GM12878 (cell line): Measurements from ENCODE around the gene ZNF134. TPM values are rescaled to one million over a fixed set of nuclear protein-coding genes. Genes with fewer than 3 reads are reported as not detected.

Experiments
- ATAC-seq: fragments of 200-7000 bp; cut with Tn5 transposase; 3 replicates; pipeline ENCODE4 v1.9.1; 2020; ENCODE audit warnings: mild to moderate bottlenecking, moderate library complexity
- BruUV-seq: library from RNA; stranded (reverse); fragments of 400-500 nt; replicated peaks from 2 replicates; lab custom pipeline; 2021; lab: Mats Ljungman, UMichigan
- CTCF ChIA-PET: fragments of 300-600 bp; sonication (Branson Sonifier 250); formaldehyde crosslinking; extraction: SDS; loops from one replicate; lab custom pipeline; 2021; ENCODE audit warnings: inconsistent platforms; lab: Yijun Ruan, JAX
- POLR2A ChIA-PET: fragments of 350-600 bp; formaldehyde crosslinking; extraction: SDS; loops from one replicate; lab custom pipeline; 2021; ENCODE audit warnings: inconsistent platforms; lab: Charles Lee
- RAD21 ChIA-PET: fragments of 300-600 bp; sonication (Branson Sonifier 250); formaldehyde crosslinking; loops from one replicate; lab custom pipeline; 2023; ENCODE audit warnings: antibody characterized with exemption; ENCODE audit not compliant: unreplicated experiment; lab: Charles Lee
- SMC1A ChIA-PET: fragments of 300-600 bp; sonication (Branson Sonifier 250); formaldehyde crosslinking; loops from one replicate; lab custom pipeline; 2023; ENCODE audit not compliant: unreplicated experiment, uncharacterized antibody; lab: Charles Lee
- DNase-seq: peaks from one replicate; pipeline ENCODE4 v3.0.0-alpha.2; 2011; ENCODE audit warnings: low read depth, low spot score
- FAIRE-seq: peaks from 3 replicates; lab custom pipeline; 2011; peaks lifted over from hg19 to GRCh38; lab: Jason Lieb, UNC
- H2AFZ ChIP-seq: 2 replicates; pipeline ENCODE4 v1.6.0; 2011; ENCODE audit warnings: low read depth, low read length, control low read depth; ENCODE audit not compliant: control insufficient read depth
- H3K27ac ChIP-seq: 2 replicates; pipeline ENCODE4 v1.5.1; 2011; ENCODE audit warnings: control low read depth; ENCODE audit not compliant: control insufficient read depth, insufficient read depth
- H3K27me3 ChIP-seq, 2 experiments: replicated peaks in 1 of 2; 2 replicates each; pipeline versions ENCODE4 v1.6.0 to v1.6.1; 2011; ENCODE audit warnings: low read length in 1 of 2; ENCODE audit not compliant: control insufficient read depth in 2 of 2, insufficient read depth in 2 of 2
- H3K36me3 ChIP-seq, 2 experiments: 2 replicates each; pipeline ENCODE4 v1.5.1; 2011; ENCODE audit warnings: low read length in 1 of 2; ENCODE audit not compliant: control insufficient read depth in 2 of 2, insufficient read depth in 2 of 2
- H3K4me1 ChIP-seq: 2 replicates; pipeline ENCODE4 v1.6.1; 2011; ENCODE audit warnings: mild to moderate bottlenecking, low read length, moderate library complexity, mixed read lengths; ENCODE audit not compliant: control insufficient read depth, insufficient read depth
- H3K4me2 ChIP-seq: 2 replicates; pipeline ENCODE4 v1.6.0; 2011; ENCODE audit warnings: control low read depth; ENCODE audit not compliant: control insufficient read depth, insufficient read depth
- H3K4me3 ChIP-seq: fragments of 200-600 bp; sonication (generic); 2 replicates; pipeline ENCODE4 v1.5.1; 2016
- H3K79me2 ChIP-seq: 2 replicates; pipeline ENCODE4 v1.6.0; 2011; ENCODE audit warnings: low read length; ENCODE audit not compliant: control insufficient read depth, insufficient read depth
- H3K9ac ChIP-seq: 2 replicates; pipeline ENCODE4 v1.8.0; 2011; ENCODE audit warnings: low read length, control low read depth, mixed read lengths; ENCODE audit not compliant: control insufficient read depth, insufficient read depth
- H3K9me3 ChIP-seq: replicated peaks from 3 replicates; pipeline ENCODE4 v1.5.1; 2011; ENCODE audit warnings: mild to moderate bottlenecking, low read length; ENCODE audit not compliant: control insufficient read depth, insufficient read depth
- H4K20me1 ChIP-seq: 2 replicates; pipeline ENCODE4 v1.6.0; 2011; ENCODE audit not compliant: control insufficient read depth, insufficient read depth
- ATF7 ChIP-seq: fragments of 450-650 bp; IDR thresholded peaks from 2 replicates; pipeline ENCODE4 v1.6.1; 2016; ENCODE audit warnings: low read depth, mild to moderate bottlenecking
- BRCA1 ChIP-seq: IDR thresholded peaks from 2 replicates; pipeline ENCODE4 v1.6.1; 2011; ENCODE audit warnings: low read depth, low read length, improper control_type of control experiment
- CHD1 ChIP-seq: IDR thresholded peaks from 2 replicates; pipeline ENCODE4 v1.6.1; 2012; ENCODE audit warnings: low read depth, low read length, improper control_type of control experiment
- CREB1 ChIP-seq: IDR thresholded peaks from 2 replicates; pipeline ENCODE4 v1.6.1; 2012; ENCODE audit warnings: low read depth, mild to moderate bottlenecking, inconsistent platforms
- HCFC1 ChIP-seq: fragments of 150-350 bp; IDR thresholded peaks from 2 replicates; pipeline ENCODE4 v1.6.1; 2014; ENCODE audit warnings: low read length
- MEF2A ChIP-seq: IDR thresholded peaks from 2 replicates; pipeline ENCODE4 v1.6.1; 2011; ENCODE audit warnings: low read depth, mild to moderate bottlenecking, low read length, moderate library complexity; ENCODE audit not compliant: insufficient read depth
- MXI1 ChIP-seq: fragments of 150-350 bp; IDR thresholded peaks from 2 replicates; pipeline ENCODE4 v1.6.1; 2011; ENCODE audit warnings: low read depth, mild to moderate bottlenecking, inconsistent platforms, low read length, improper control_type of control experiment
- NR2F1 ChIP-seq: fragments of 450-650 bp; conservative IDR thresholded peaks from 2 replicates; pipeline ENCODE4 v1.6.1; 2017; ENCODE audit warnings: mild to moderate bottlenecking
- PAX8 ChIP-seq: fragments of 450-650 bp; IDR thresholded peaks from 2 replicates; pipeline ENCODE4 v1.6.1; 2017; ENCODE audit warnings: mild to moderate bottlenecking, moderate library complexity
- POLR2A ChIP-seq: IDR thresholded peaks from 2 replicates; pipeline ENCODE4 v1.6.1; 2011; ENCODE audit warnings: low read depth, mild to moderate bottlenecking, low read length
- RBBP5 ChIP-seq: fragments of 200-600 bp; sonication (generic); conservative IDR thresholded peaks from 2 replicates; pipeline ENCODE4 v1.6.1; 2016
- SREBF1 ChIP-seq: IDR thresholded peaks from 2 replicates; pipeline ENCODE4 v1.6.1; 2012; ENCODE audit warnings: mild to moderate bottlenecking, low read length
- TCF12 ChIP-seq: IDR thresholded peaks from 2 replicates; pipeline ENCODE4 v1.6.1; 2011; ENCODE audit warnings: low read depth, mild to moderate bottlenecking, low read length
- YBX1 ChIP-seq: fragments of 450-650 bp; IDR thresholded peaks from 2 replicates; pipeline ENCODE4 v1.6.1; 2016; ENCODE audit warnings: antibody characterized with exemption
- ZNF274 ChIP-seq: IDR thresholded peaks from one replicate; pipeline ENCODE4 v1.8.0; 2011; ENCODE audit not compliant: insufficient read length, insufficient read depth
- WGBS: methylation state at CpG from one replicate; pipeline ENCODE4 v1.1.6; 2016; ENCODE audit warnings: low lambda C conversion rate; ENCODE audit not compliant: insufficient replicate concordance, insufficient coverage; ENCODE audit errors: missing lambda C conversion rate; 5-methylcytosine and 5-hydroxymethylcytosine counted together
- in situ Hi-C: fragments of 300-500 bp; cut with MboI; formaldehyde crosslinking; loops from 9 replicates; pipeline ENCODE4 v1.14.3; 2018; ENCODE audit warnings: mixed read lengths
- intact Hi-C: fragments of 100-400 bp; cut with micrococcal nuclease; formaldehyde crosslinking; loops from one replicate; pipeline ENCODE4 v1.14.2; 2022; ENCODE audit not compliant: unreplicated experiment
- polyA plus RNA-seq, 11 experiments: library from polyadenylated mRNA; depleted of rRNA in 4 of 11; unstranded in 6 of 11; stranded (reverse) in 5 of 11; fragments of >200 nt; fragmentation: Nextera tagmentation in 4 of 11; fragmentation: Illumina TruSeq in 1 of 11; extraction: Ambion mirVana in 4 of 11; extraction: Trizol in 1 of 11; gene quantifications; 1 replicate in 1 of 11; 2 replicates in 10 of 11; pipeline versions ENCODE4 v1.2.1 to v1.2.3, GENCODE V29; 2011 to 2016; ENCODE audit warnings: inconsistent platforms in 2 of 11, missing spikeins in 2 of 11, low read depth in 1 of 11
- total RNA-seq, 4 experiments: library from RNA; depleted of rRNA in 3 of 4; stranded (reverse); fragments of >200 nt in 3 of 4; fragmentation: Illumina TruSeq in 1 of 4; extraction: Trizol in 1 of 4; gene quantifications; 2 replicates each; pipeline versions ENCODE4 v1.2.1 to v1.2.3, GENCODE V29; 2013 to 2021
- TF ChIP-seq, protein P1 (sequence below): fragments of 450-650 bp; IDR thresholded peaks from 2 replicates; pipeline ENCODE4 v1.6.1; 2017; ENCODE audit warnings: borderline replicate concordance
- TF ChIP-seq, protein P2 (sequence below): fragments of 450-650 bp; conservative IDR thresholded peaks from 2 replicates; pipeline ENCODE4 v1.6.1; 2017; ENCODE audit warnings: mild to moderate bottlenecking, moderate library complexity
- TF ChIP-seq, protein P3 (sequence below): IDR thresholded peaks from 2 replicates; pipeline ENCODE4 v1.6.1; 2011; ENCODE audit warnings: low read depth, low read length, improper control_type of control experiment, borderline replicate concordance

Gene ZNF134
- total and polyA plus RNA-seq, 10 of the 15 experiments (the other 5 are each of a cell fraction or from before 2014, with no cell fraction given) = 1.6 to 17.6 (median 9.7) TPM

DNA sequence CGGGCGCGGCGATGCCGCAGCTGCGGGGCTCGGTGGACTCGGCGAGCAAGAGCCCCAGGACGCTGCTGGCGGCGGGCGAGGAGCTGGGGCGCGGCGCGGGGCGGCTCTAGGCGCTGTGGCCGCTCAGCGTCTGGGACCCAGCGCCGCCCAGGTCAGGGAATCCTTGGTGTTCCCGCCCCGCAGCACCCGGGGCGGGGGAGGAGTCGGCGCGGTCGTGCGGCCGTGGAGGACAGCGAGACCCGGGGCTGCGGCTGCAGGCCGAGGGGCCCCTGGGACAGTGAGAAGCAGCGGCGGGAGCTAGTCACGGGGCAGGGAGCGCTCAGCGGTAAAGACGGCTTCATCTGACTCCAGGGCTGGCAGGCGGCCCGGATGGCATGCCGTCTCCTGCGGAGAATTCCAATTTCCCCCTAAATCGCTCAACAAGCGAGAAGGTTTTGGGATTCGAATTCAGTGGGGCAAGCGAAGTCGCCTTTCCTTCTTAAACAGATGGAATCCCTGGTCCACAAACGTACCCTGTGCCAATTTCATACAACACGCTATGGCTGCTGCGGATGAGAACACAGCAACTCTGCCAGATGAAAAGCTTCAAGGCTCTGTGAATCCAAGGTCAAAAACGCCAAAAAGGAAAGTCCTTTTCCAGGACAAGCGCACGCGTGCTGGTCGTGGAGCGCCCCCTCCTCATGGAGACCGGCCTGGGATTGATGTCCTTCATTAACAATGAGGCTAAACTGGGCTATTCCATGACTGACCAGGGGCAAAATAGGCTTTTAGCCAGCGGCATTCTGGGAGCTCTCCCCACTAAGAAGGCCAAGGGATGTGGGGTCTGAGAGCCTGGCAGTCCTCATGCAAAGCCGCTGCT lies 50.5 kb downstream of the ZNF134 start:
- no peak for DNase-seq
- no peak overlapping the region for H3K9ac ChIP-seq
- H2AFZ ChIP-seq = no peak overlapping the region
- in situ Hi-C loops = no loop called here
- no peak overlapping the region for H3K4me3 ChIP-seq
- ATAC-seq = no peak
- H3K9me3 ChIP-seq = no peaks in the 10 kb centered on the region; the same call in 2 of the 3 replicates
- 48% methylated on average over 43 of the region's 64 CpGs for WGBS
- ChIA-PET CTCF (no interaction called here), POLR2A (no interaction called here), SMC1A (no interaction called here), RAD21 (no interaction called here)
- H3K27me3 ChIP-seq = no peaks in the 10 kb centered on the region; a peak in 1 of 4 replicates
- no peaks in the 10 kb centered on the region for H3K36me3 ChIP-seq
- no TSS peak for BruUV-seq
- no peak overlapping the region for H3K27ac ChIP-seq
- no peaks in the 10 kb centered on the region for H3K79me2 ChIP-seq
- FAIRE-seq = no peak
- no peaks in the 10 kb centered on the region for H4K20me1 ChIP-seq
- intact Hi-C loops = no loop called here
- no peaks in the 10 kb centered on the region for H3K4me1 ChIP-seq
- 0 out of 2 replicates have a peak overlapping the region, but pooled peaks have one; percentile 13 for H3K4me2 ChIP-seq
- TF ChIP-seq YBX1 (no peak), MXI1 (no peak), TCF12 (no peak), ATF7 (no peak), SREBF1 (no peak), ZNF274 (no peak), CHD1 (no peak), NR2F1 (no peak), CREB1 (no peak), HCFC1 (no peak), POLR2A (no peak), MEF2A (no peak), RBBP5 (no peak), BRCA1 (no peak), PAX8 (no peak)
- TF ChIP-seq, protein P1, sequence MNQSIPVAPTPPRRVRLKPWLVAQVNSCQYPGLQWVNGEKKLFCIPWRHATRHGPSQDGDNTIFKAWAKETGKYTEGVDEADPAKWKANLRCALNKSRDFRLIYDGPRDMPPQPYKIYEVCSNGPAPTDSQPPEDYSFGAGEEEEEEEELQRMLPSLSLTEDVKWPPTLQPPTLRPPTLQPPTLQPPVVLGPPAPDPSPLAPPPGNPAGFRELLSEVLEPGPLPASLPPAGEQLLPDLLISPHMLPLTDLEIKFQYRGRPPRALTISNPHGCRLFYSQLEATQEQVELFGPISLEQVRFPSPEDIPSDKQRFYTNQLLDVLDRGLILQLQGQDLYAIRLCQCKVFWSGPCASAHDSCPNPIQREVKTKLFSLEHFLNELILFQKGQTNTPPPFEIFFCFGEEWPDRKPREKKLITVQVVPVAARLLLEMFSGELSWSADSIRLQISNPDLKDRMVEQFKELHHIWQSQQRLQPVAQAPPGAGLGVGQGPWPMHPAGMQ = no peak
- TF ChIP-seq, protein P2, sequence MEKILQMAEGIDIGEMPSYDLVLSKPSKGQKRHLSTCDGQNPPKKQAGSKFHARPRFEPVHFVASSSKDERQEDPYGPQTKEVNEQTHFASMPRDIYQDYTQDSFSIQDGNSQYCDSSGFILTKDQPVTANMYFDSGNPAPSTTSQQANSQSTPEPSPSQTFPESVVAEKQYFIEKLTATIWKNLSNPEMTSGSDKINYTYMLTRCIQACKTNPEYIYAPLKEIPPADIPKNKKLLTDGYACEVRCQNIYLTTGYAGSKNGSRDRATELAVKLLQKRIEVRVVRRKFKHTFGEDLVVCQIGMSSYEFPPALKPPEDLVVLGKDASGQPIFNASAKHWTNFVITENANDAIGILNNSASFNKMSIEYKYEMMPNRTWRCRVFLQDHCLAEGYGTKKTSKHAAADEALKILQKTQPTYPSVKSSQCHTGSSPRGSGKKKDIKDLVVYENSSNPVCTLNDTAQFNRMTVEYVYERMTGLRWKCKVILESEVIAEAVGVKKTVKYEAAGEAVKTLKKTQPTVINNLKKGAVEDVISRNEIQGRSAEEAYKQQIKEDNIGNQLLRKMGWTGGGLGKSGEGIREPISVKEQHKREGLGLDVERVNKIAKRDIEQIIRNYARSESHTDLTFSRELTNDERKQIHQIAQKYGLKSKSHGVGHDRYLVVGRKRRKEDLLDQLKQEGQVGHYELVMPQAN = no peak
- TF ChIP-seq, protein P3, sequence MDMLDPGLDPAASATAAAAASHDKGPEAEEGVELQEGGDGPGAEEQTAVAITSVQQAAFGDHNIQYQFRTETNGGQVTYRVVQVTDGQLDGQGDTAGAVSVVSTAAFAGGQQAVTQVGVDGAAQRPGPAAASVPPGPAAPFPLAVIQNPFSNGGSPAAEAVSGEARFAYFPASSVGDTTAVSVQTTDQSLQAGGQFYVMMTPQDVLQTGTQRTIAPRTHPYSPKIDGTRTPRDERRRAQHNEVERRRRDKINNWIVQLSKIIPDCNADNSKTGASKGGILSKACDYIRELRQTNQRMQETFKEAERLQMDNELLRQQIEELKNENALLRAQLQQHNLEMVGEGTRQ = no peak
